Tibial nerve (tissue), 4 donors: ENCODE measurements around the gene KAZN.

Source experiments
- EP300 ChIP-seq, 2 donors: sonication (generic); formaldehyde crosslinking; IDR thresholded peaks; one replicate each; pipeline ENCODE4 v1.6.1; 2017; ENCODE audit warnings: antibody characterized with exemption in 2 of 2, mild to moderate bottlenecking in 1 of 2
- TF ChIP-seq, protein P1 (sequence below), 5 experiments: fragments of 200-600 bp in 3 of 5; fragments of 450-650 bp in 2 of 5; sonication (generic) in 3 of 5; IDR thresholded peaks; one replicate each; pipeline ENCODE4 v1.5.1; 2016 to 2019; ENCODE audit warnings: antibody characterized with exemption in 5 of 5, mild to moderate bottlenecking in 3 of 5, moderate library complexity in 2 of 5

DNA sequence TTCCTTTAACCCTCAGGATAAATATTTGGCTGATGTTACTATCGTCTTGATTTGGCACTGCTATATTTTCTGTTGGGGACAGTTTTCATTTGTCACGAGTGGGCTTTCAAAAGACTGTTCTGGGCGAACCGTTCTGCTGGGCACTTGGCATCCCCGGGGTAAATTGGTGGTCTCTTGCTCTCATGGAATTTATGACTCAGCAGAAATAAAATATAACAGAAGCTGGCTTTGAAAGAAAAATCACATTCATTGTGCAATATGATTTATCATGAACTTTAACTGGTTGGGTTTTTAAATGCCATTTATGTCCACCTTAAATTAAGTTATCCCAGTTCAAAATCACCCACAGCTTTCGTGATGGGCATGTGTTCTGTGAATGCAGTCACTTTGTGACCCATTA, 147.3 kb downstream of the KAZN start:
- TF ChIP-seq, protein P1, sequence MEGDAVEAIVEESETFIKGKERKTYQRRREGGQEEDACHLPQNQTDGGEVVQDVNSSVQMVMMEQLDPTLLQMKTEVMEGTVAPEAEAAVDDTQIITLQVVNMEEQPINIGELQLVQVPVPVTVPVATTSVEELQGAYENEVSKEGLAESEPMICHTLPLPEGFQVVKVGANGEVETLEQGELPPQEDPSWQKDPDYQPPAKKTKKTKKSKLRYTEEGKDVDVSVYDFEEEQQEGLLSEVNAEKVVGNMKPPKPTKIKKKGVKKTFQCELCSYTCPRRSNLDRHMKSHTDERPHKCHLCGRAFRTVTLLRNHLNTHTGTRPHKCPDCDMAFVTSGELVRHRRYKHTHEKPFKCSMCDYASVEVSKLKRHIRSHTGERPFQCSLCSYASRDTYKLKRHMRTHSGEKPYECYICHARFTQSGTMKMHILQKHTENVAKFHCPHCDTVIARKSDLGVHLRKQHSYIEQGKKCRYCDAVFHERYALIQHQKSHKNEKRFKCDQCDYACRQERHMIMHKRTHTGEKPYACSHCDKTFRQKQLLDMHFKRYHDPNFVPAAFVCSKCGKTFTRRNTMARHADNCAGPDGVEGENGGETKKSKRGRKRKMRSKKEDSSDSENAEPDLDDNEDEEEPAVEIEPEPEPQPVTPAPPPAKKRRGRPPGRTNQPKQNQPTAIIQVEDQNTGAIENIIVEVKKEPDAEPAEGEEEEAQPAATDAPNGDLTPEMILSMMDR (IDR thresholded peaks at IDR 0.05): no peak
- TF ChIP-seq EP300 (IDR thresholded peaks at IDR 0.05): no peak
